ENCODE data around the gene UBE2L3. TPM values are rescaled to one million over a fixed set of nuclear protein-coding genes. Genes with fewer than 3 reads are reported as not detected.
"Not testable (repeated sequence)": the region's sequence is repeated elsewhere in the genome, so short reads cannot be mapped to it uniquely, and the experiment has no call there.

Gene UBE2L3
- total RNA-seq, 1 donor from 2014 or later, result 47.9 TPM

DNA sequence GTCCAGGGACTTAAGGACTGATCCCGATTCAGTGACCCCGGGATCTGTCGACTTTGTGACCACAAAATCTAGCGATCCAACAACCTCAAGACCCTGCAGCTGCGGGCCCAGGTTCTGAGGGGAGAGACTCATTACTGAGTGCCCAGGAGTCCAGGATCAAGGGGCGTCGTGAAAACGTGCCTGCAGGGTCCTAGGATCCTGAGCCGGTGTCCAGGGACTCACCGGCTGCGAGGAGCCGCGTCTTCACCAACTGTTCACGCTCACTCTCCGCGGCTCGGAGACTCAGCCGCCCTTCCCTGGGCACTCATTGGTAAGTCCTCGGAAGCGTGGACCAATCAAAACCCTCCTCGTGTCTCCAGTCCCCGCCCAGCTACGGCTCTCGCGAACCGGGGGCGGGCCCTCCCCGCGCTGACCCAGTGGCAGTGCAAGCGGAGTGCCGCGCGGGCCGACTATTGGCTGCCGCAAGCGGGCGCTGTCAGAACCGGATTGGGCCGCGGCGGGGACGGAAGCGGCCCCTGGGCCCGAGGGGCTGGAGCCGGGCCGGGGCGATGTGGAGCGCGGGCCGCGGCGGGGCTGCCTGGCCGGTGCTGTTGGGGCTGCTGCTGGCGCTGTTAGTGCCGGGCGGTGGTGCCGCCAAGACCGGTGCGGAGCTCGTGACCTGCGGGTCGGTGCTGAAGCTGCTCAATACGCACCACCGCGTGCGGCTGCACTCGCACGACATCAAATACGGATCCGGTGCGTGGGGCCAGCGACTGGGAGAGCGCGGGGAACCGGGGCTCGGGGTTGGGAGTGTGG is 74.5 kb downstream of the UBE2L3 start, which contains the start of gene SDF2L1:
Gene SDF2L1, plus strand, starts transcription at position 514 of the 795 bp plus-strand sequence. Its CDS starts 35 bp downstream, at position 549.
- no peaks in the 10 kb centered on the region for H3K27me3 ChIP-seq (ENCODE audit: low read depth)
- ATAC-seq (peak; percentile 99), DNase-seq (peak; percentile 99)
- H3K4me3 ChIP-seq, result peak within 1 kb of the TSS; percentile 75
- H3K4me1 ChIP-seq, result peaks cover 28% of the 10 kb centered on the region
- H3K27ac ChIP-seq, result peak within 1 kb of the TSS; percentile 79
- H3K36me3 ChIP-seq, result peaks cover 21% of the 10 kb centered on the region
- H3K9me3 ChIP-seq, result no peaks in the 10 kb centered on the region
- TF ChIP-seq CTCF (IDR thresholded peaks at IDR 0.05), result peak; percentile 33
- intact Hi-C loops (cut with DNase I), result no loop called here

DNA sequence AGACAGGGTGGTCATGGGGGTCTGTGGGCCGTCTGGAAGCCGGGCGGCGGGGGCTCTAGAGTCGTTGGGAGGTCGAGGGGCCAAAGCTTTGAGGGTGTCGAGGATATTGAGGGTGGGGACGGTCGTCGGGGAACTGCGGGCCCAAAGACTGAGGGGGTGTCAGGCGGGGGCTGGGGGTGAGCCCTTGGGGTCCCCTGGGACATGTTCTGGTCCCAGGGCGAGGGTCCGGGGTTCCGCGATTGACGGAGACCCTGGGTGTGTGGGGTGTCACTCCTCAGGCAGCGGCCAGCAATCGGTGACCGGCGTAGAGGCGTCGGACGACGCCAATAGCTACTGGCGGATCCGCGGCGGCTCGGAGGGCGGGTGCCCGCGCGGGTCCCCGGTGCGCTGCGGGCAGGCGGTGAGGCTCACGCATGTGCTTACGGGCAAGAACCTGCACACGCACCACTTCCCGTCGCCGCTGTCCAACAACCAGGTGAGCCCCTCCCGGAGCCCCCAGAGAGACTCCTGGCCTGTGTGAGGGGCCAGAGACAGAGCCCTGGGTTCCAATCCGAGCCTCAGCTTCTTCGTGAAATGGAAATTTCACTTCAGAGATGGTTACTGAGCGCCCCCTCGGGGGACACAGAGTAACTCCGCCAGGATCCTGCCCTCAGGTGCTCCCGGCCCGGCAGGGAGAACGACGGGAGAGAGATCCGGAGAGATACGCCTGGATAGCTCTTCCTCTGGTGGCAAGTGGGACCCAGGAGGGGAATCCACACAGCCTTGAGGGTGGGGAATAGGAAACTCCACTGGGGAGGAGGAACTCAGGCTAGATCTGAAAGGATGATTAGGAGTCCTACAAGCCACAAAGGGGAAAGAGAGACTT is 75.3 kb downstream of the UBE2L3 start:
- DNase-seq, result peak; percentile 58
- H3K27ac ChIP-seq, result peak overlapping the region; percentile 79
- H3K4me1 ChIP-seq, result peaks cover 29% of the 10 kb centered on the region
- no peaks in the 10 kb centered on the region for H3K27me3 ChIP-seq (ENCODE audit: low read depth)
- H3K4me3 ChIP-seq, result peak overlapping the region; percentile 75
- peak; percentile 49 for TF ChIP-seq CTCF (IDR thresholded peaks at IDR 0.05)
- peak; percentile 9 to 37 for ATAC-seq
- H3K9me3 ChIP-seq, result no peaks in the 10 kb centered on the region
- H3K36me3 ChIP-seq, result peaks cover 21% of the 10 kb centered on the region
- intact Hi-C loops (cut with DNase I), result no loop called here

DNA sequence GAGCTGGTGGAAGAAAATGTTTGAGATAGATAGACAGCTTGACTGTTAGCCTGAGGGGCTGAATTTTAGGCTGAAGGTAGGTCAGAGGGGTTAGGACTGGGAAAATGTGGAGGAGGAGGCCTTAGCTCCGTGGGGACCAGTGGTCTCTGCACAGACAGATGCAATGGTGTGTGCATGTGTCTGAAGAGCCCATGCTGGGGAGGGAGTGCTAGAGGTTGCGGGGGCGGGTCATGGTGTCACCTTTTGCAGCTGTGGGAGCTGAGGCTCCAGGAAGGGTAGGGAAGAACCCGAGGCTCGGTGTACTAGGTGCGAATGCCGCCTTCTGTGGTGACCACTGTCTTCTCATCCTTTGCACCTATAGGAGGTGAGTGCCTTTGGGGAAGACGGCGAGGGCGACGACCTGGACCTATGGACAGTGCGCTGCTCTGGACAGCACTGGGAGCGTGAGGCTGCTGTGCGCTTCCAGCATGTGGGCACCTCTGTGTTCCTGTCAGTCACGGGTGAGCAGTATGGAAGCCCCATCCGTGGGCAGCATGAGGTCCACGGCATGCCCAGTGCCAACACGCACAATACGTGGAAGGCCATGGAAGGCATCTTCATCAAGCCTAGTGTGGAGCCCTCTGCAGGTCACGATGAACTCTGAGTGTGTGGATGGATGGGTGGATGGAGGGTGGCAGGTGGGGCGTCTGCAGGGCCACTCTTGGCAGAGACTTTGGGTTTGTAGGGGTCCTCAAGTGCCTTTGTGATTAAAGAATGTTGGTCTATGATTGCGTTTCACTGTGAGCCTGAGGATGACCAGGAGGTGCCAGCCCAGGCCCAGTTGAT is 76.2 kb downstream of the UBE2L3 start:
- DNase-seq (no peak), ATAC-seq (no peak)
- Histone ChIP-seq H3K36me3 (peaks cover 23% of the 10 kb centered on the region), H3K9me3 (no peaks in the 10 kb centered on the region), H3K4me1 (peaks cover 29% of the 10 kb centered on the region), H3K27me3 (ENCODE audit: low read depth) (no peaks in the 10 kb centered on the region), H3K4me3 (peak overlapping the region; percentile 75), H3K27ac (no peak overlapping the region)
- TF ChIP-seq CTCF (IDR thresholded peaks at IDR 0.05), result no peak
- intact Hi-C loops (cut with DNase I), result no loop called here

DNA sequence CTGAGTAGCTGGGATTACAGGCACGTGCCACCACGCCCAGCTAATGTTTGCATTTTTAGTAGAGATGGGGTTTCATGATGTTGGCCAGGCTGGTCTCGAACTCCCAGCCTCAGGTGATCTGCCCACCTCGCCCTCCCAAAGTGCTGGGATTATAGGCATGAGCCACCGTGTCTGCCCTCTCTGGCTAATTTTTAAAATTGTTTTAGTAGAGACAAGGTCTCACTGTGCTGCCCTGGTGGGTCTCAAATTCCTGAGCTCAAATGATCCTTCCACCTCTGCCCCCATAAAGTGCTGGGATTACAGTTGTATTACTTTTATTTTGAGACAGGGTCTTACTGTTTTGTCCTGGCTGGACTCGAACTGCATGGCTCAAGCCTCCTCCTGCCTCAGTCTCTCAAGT is 78.0 kb downstream of the UBE2L3 start:
- ATAC-seq; intact Hi-C loops (cut with DNase I): not testable (repeated sequence)
- H3K36me3 ChIP-seq, result peaks cover 35% of the 10 kb centered on the region

GRCh38 chr22:21646608-21647590 is 79.4 kb downstream of the UBE2L3 start:
- Histone ChIP-seq H3K9me3 (no peaks in the 10 kb centered on the region), H3K27me3 (ENCODE audit: low read depth) (no peaks in the 10 kb centered on the region), H3K27ac (no peak overlapping the region), H3K4me3 (no peak overlapping the region), H3K4me1 (peaks cover 31% of the 10 kb centered on the region), H3K36me3 (peaks cover 35% of the 10 kb centered on the region)
- intact Hi-C loops (cut with DNase I), result no loop called here
- DNase-seq (peak; percentile 74), ATAC-seq (peak; percentile 36 to 46)
- TF ChIP-seq CTCF (IDR thresholded peaks at IDR 0.05), result peak; percentile 86

More for the DNA sequence above, 78.0 kb downstream of the UBE2L3 start:
- not testable (repeated sequence) for DNase-seq; H3K27me3 ChIP-seq (ENCODE audit: low read depth); H3K9me3 ChIP-seq; H3K4me3 ChIP-seq; H3K27ac ChIP-seq
- peaks cover 29% of the 10 kb centered on the region for H3K4me1 ChIP-seq

All from lower lobe of right lung (tissue), 2 donors.